Fibroblast of lung (primary cell): ENCODE measurements around the gene CCDC158.

Source experiments
- EZH2 ChIP-seq: IDR thresholded peaks from 2 replicates; pipeline ENCODE4 v1.5.1; 2012; ENCODE audit warnings: low read length, control low read depth, mild to moderate bottlenecking; ENCODE audit errors: missing control alignments
- TF ChIP-seq, protein P1 (sequence below), 2 donors: IDR thresholded peaks in 1 of 2; conservative IDR thresholded peaks in 1 of 2; 1 replicate in 1 of 2; 2 replicates in 1 of 2; pipeline ENCODE4 v1.5.1; 2011 to 2012; ENCODE audit warnings: low read length in 2 of 2, control low read depth in 1 of 2, inconsistent platforms in 1 of 2, low read depth in 1 of 2, mild to moderate bottlenecking in 1 of 2

- TF ChIP-seq, protein P1, sequence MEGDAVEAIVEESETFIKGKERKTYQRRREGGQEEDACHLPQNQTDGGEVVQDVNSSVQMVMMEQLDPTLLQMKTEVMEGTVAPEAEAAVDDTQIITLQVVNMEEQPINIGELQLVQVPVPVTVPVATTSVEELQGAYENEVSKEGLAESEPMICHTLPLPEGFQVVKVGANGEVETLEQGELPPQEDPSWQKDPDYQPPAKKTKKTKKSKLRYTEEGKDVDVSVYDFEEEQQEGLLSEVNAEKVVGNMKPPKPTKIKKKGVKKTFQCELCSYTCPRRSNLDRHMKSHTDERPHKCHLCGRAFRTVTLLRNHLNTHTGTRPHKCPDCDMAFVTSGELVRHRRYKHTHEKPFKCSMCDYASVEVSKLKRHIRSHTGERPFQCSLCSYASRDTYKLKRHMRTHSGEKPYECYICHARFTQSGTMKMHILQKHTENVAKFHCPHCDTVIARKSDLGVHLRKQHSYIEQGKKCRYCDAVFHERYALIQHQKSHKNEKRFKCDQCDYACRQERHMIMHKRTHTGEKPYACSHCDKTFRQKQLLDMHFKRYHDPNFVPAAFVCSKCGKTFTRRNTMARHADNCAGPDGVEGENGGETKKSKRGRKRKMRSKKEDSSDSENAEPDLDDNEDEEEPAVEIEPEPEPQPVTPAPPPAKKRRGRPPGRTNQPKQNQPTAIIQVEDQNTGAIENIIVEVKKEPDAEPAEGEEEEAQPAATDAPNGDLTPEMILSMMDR (conservative IDR thresholded peaks at IDR 0.05 in 1 of 2, IDR thresholded peaks at IDR 0.05 in 1 of 2; ENCODE audit: low read depth in 1 of 2, low read length in 2 of 2) = no peak
- no peak for TF ChIP-seq EZH2
Observed at GRCh38 chr4:76342191-76342590, 78.8 kb downstream of the CCDC158 start.
